AG04449 (cell line): Measurements from ENCODE around the gene SFT2D3.

ENCODE experiments used
- CTCF ChIA-PET: fragments of 350-600 bp; formaldehyde crosslinking; extraction: SDS; loops from one replicate; lab custom pipeline; 2021; ENCODE audit warnings: antibody characterized with exemption; lab: Yijun Ruan, JAX
- POLR2A ChIA-PET: fragments of 400-600, 350-600 bp; formaldehyde crosslinking; extraction: SDS; loops from one replicate; lab custom pipeline; 2020; ENCODE audit warnings: antibody characterized with exemption, inconsistent platforms; lab: Yijun Ruan, JAX
- DNase-seq: peaks from one replicate; pipeline ENCODE4 v3.0.0-alpha.2; 2010; ENCODE audit warnings: low read depth, low spot score
- H3K4me3 ChIP-seq: 2 replicates; pipeline ENCODE4 v1.5.1; 2011; ENCODE audit warnings: low read depth, mild to moderate bottlenecking, control low read depth, low read length
- CTCF ChIP-seq: IDR thresholded peaks from one replicate; pipeline ENCODE4 v1.5.1; 2011; ENCODE audit warnings: mild to moderate bottlenecking, moderate library complexity, low read length, control low read depth, inconsistent platforms; ENCODE audit not compliant: insufficient read depth; ENCODE audit errors: missing control alignments

The SFT2D3 gene

GRCh38 chr2:127669056-127669455 is 32.2 kb upstream of the SFT2D3 start:
- ChIA-PET POLR2A (no interaction called here), CTCF (no interaction called here)
- no peak for TF ChIP-seq CTCF
- DNase-seq: no peak
- no peak overlapping the region for H3K4me3 ChIP-seq

- peak; percentile 0 for DNase-seq
- no peak for TF ChIP-seq CTCF
- CTCF ChIA-PET: interaction anchor here (0.6 kb wide), 1 partner anchor 15 kb away, joined by 3 read pairs; no protein-coding TSS in a partner anchor
- H3K4me3 ChIP-seq: no peak overlapping the region
- POLR2A ChIA-PET: no interaction called here
Observed at GRCh38 chr2:127670055-127670956, 31.0 kb upstream of the SFT2D3 start.

GRCh38 chr2:127670957-127671290 is 30.4 kb upstream of the SFT2D3 start:
- ChIA-PET POLR2A (interaction anchor here (1.5 kb wide), 1 partner anchor 31 kb away, joined by 4 read pairs; the partner anchor contains the start of gene SFT2D3), CTCF (no interaction called here)
- no peak for TF ChIP-seq CTCF

GRCh38 chr2:127671557-127672302 is 29.6 kb upstream of the SFT2D3 start:
- TF ChIP-seq CTCF: no peak
- H3K4me3 ChIP-seq: no peak overlapping the region
- DNase-seq: no peak
- ChIA-PET POLR2A (interaction anchor here (1.5 kb wide), 1 partner anchor 30 kb away, joined by 4 read pairs; the partner anchor contains the start of gene SFT2D3), CTCF (interaction anchor here (1.2 kb wide), 1 partner anchor 81 kb away, joined by 3 read pairs; no protein-coding TSS in a partner anchor)

More at GRCh38 chr2:127670957-127671290, 30.4 kb upstream of the SFT2D3 start:
- no peak for DNase-seq
- H3K4me3 ChIP-seq: no peak overlapping the region

GRCh38 chr2:127672341-127673224 is 28.7 kb upstream of the SFT2D3 start:
- CTCF ChIA-PET: interaction anchor here (1.2 to 1.5 kb wide), 2 partner anchors 23 to 81 kb away, joined by 3 to 5 read pairs; no protein-coding TSS in a partner anchor
- no peak for TF ChIP-seq CTCF
- peak overlapping the region; percentile 20 for H3K4me3 ChIP-seq
- POLR2A ChIA-PET: interaction anchor here (1.5 kb wide), 1 partner anchor 29 kb away, joined by 4 read pairs; the partner anchor contains the start of gene SFT2D3
- no peak for DNase-seq
